Sigmoid colon (tissue), 7 donors: ENCODE results near the gene GPC6. TPM values are rescaled to one million over a fixed set of nuclear protein-coding genes. Genes with fewer than 3 reads are reported as not detected.

Experiments
- DNase-seq: peaks from one replicate; pipeline ENCODE4 v3.0.0-alpha.2; 2019
- H3K27ac ChIP-seq, 4 donors: fragments of 200-600 bp; sonication (generic); one replicate each; pipeline ENCODE4 v1.5.1; 2016 to 2019; ENCODE audit warnings: mild to moderate bottlenecking in 1 of 4
- H3K27me3 ChIP-seq, 3 donors: fragments of 200-600 bp; sonication (generic); one replicate each; pipeline ENCODE4 v1.5.1; 2019; ENCODE audit warnings: mild to moderate bottlenecking in 1 of 3
- H3K36me3 ChIP-seq, 4 donors: fragments of 200-600 bp; sonication (generic); one replicate each; pipeline ENCODE4 v1.5.1; 2016 to 2019
- H3K4me1 ChIP-seq, 4 donors: fragments of 200-600 bp; sonication (generic); one replicate each; pipeline ENCODE4 v1.5.1; 2017 to 2019
- H3K4me3 ChIP-seq, 4 donors: fragments of 200-600 bp; sonication (generic); one replicate each; pipeline ENCODE4 v1.5.1; 2017 to 2019; ENCODE audit warnings: mild to moderate bottlenecking in 2 of 4, moderate library complexity in 1 of 4
- H3K9me3 ChIP-seq, 4 donors: fragments of 200-600 bp in 3 of 4; sonication (generic) in 3 of 4; one replicate each; pipeline versions ENCODE4 v1.5.1 to v1.6.1; 2013 to 2019
- EP300 ChIP-seq, 4 donors: sonication (generic); formaldehyde crosslinking; IDR thresholded peaks; one replicate each; pipeline ENCODE4 v1.6.1; 2017; ENCODE audit warnings: antibody characterized with exemption in 4 of 4
- POLR2A ChIP-seq, 2 donors: fragments of 450-650 bp; IDR thresholded peaks; one replicate each; pipeline ENCODE4 v1.6.1; 2016; ENCODE audit warnings: antibody characterized with exemption in 2 of 2, mild to moderate bottlenecking in 2 of 2, moderate library complexity in 2 of 2
- POLR2AphosphoS5 ChIP-seq, 4 donors: sonication (generic); formaldehyde crosslinking; IDR thresholded peaks; one replicate each; pipeline ENCODE4 v1.6.1; 2017; ENCODE audit warnings: antibody characterized with exemption in 4 of 4
- WGBS, 2 donors: extraction: QIAGEN DNeasy Blood & Tissue Kit; methylation state at CpG; one replicate each; pipeline ENCODE4 v1.1.7; 2013; 5-methylcytosine and 5-hydroxymethylcytosine counted together
- intact Hi-C: fragments of 100-400 bp; cut with DNase I; formaldehyde crosslinking; loops from one replicate; pipeline ENCODE4 v1.15.1; 2023
- polyA plus RNA-seq, 3 donors: library from polyadenylated mRNA; stranded (reverse); fragments of 200-250 nt; gene quantifications; one replicate each; pipeline ENCODE4 v1.2.3, GENCODE V29; 2013
- total RNA-seq, 4 donors: library from RNA; depleted of rRNA; stranded (reverse); fragments of >200 nt; gene quantifications; one replicate each; pipeline ENCODE4 v1.1.0, GENCODE V29; 2016
- TF ChIP-seq, protein P1 (sequence below), 4 experiments: fragments of 450-650 bp in 3 of 4; fragments of 200-600 bp in 1 of 4; IDR thresholded peaks; one replicate each; pipeline ENCODE4 v1.5.1; 2016 to 2019; ENCODE audit warnings: antibody characterized with exemption in 4 of 4, mild to moderate bottlenecking in 3 of 4, moderate library complexity in 2 of 4
- donor health status: healthy with polysubstance abuse.
- donor health status: Bipolar disorder and iron deficiency.
- donor health status: healthy.

GPC6 gene
- total and polyA plus RNA-seq, 7 donors, result 0.23 to 27.5 (median 14.4) TPM

DNA sequence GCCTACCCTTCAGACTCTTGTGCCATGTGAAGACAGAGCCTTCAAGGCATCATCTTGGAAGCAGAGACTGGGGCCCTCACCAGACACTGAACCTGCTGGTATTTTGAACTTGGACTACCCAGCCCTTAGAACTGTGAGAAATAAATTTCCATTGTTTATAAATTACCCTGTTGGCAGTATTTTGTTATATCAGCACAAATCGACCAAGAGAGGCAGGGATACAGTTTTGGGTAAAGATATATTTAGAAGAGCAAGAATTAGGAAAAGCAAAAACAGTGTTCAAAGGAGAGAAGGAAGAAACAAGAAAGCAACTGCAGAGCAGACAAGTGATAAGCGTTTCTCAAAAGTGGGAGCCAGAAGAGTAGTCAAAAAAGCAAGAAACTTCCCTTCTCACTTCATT, 652.1 kb downstream of the GPC6 start:
- DNase-seq, result no peak
- 53 to 77% methylated on average over 2 of the region's 2 CpGs for WGBS, 2 donors
- no peaks in the 10 kb centered on the region for H3K36me3 ChIP-seq

DNA sequence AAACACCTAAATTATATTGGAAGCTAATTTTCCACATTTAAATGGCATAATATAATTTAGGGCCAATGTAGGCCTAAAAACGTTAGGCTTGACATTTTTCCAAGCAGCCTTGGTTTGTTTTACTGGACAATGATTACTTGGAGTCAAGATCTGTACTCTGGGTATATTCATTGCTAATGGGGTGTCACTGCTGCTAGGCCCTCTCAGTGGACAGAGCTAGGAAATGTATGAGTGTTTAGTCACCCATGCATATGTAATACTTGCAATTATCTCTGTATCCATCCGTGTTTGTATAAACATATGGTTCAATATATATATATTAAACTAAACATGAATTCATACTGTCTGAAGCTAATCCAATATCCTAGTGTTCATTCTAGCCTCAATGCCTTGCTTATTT, 654.8 kb downstream of the GPC6 start:
- intact Hi-C loops, result no loop called here
- TF ChIP-seq, protein P1, sequence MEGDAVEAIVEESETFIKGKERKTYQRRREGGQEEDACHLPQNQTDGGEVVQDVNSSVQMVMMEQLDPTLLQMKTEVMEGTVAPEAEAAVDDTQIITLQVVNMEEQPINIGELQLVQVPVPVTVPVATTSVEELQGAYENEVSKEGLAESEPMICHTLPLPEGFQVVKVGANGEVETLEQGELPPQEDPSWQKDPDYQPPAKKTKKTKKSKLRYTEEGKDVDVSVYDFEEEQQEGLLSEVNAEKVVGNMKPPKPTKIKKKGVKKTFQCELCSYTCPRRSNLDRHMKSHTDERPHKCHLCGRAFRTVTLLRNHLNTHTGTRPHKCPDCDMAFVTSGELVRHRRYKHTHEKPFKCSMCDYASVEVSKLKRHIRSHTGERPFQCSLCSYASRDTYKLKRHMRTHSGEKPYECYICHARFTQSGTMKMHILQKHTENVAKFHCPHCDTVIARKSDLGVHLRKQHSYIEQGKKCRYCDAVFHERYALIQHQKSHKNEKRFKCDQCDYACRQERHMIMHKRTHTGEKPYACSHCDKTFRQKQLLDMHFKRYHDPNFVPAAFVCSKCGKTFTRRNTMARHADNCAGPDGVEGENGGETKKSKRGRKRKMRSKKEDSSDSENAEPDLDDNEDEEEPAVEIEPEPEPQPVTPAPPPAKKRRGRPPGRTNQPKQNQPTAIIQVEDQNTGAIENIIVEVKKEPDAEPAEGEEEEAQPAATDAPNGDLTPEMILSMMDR (IDR thresholded peaks at IDR 0.05), result no peak
- TF ChIP-seq POLR2A (IDR thresholded peaks at IDR 0.05) (no peak), EP300 (IDR thresholded peaks at IDR 0.05) (no peak), POLR2AphosphoS5 (IDR thresholded peaks at IDR 0.05) (no peak)

More for the DNA sequence above, 652.1 kb downstream of the GPC6 start:
- Histone ChIP-seq H3K27ac (no peak overlapping the region), H3K4me1 (no peaks in the 10 kb centered on the region), H3K9me3 (peaks cover 0 to 3% (median 0%) of the 10 kb centered on the region in 4 donors), H3K27me3 (no peaks in the 10 kb centered on the region), H3K4me3 (no peak overlapping the region)
- TF ChIP-seq, protein P1 (IDR thresholded peaks at IDR 0.05), result no peak
- TF ChIP-seq EP300 (IDR thresholded peaks at IDR 0.05) (no peak), POLR2AphosphoS5 (IDR thresholded peaks at IDR 0.05) (no peak), POLR2A (IDR thresholded peaks at IDR 0.05) (no peak)
- intact Hi-C loops, result no loop called here

DNA sequence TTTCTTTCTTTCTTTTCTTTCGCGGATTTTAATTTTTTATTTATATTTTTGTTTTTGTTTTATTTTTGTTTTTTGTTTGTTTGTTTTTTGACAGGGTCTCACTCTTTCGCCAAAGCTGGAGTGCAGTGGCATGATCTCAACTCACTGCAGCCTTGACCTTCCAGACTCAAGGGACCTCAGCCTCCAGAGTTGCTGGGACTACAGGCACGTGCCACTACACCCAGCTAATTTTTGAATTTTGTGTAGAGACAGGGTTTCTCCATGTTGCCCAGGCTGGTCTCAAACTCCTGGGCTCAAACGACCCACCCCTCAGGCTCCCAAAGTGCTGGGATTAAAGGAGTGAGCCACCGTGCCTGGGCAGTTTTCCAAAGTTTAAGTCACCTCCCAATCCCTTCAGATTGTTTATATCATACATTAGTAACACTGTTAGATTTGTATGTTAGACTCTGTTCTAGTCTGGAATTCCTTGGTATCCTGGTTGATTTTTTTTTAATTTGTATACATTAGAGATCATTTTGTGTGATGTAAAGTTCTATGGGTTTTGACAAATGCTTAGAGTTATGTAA, 655.6 kb downstream of the GPC6 start:
- DNase-seq, result no peak
- no peaks in the 10 kb centered on the region for H3K36me3 ChIP-seq
- 54 to 70% methylated on average over 6 of the region's 6 CpGs for WGBS, 2 donors
- H3K4me3 ChIP-seq, result no peak overlapping the region
- peaks cover 0 to 3% (median 0%) of the 10 kb centered on the region in 4 donors for H3K9me3 ChIP-seq
- intact Hi-C loops, result no loop called here
- H3K4me1 ChIP-seq, result no peaks in the 10 kb centered on the region
- TF ChIP-seq POLR2A (IDR thresholded peaks at IDR 0.05) (no peak), EP300 (IDR thresholded peaks at IDR 0.05) (no peak), POLR2AphosphoS5 (IDR thresholded peaks at IDR 0.05) (no peak)
- TF ChIP-seq, protein P1 (IDR thresholded peaks at IDR 0.05), result no peak
- no peak overlapping the region for H3K27ac ChIP-seq
- H3K27me3 ChIP-seq, result no peaks in the 10 kb centered on the region

More for the DNA sequence above, 654.8 kb downstream of the GPC6 start:
- no peaks in the 10 kb centered on the region for H3K27me3 ChIP-seq
- no peaks in the 10 kb centered on the region for H3K4me1 ChIP-seq
- WGBS, 2 donors, result 32 to 65% methylated on average over 2 of the region's 2 CpGs
- no peak overlapping the region for H3K4me3 ChIP-seq
- H3K27ac ChIP-seq, result no peak overlapping the region
- H3K9me3 ChIP-seq, result peaks cover 0 to 3% (median 0%) of the 10 kb centered on the region in 4 donors
- no peak for DNase-seq
- H3K36me3 ChIP-seq, result no peaks in the 10 kb centered on the region

DNA sequence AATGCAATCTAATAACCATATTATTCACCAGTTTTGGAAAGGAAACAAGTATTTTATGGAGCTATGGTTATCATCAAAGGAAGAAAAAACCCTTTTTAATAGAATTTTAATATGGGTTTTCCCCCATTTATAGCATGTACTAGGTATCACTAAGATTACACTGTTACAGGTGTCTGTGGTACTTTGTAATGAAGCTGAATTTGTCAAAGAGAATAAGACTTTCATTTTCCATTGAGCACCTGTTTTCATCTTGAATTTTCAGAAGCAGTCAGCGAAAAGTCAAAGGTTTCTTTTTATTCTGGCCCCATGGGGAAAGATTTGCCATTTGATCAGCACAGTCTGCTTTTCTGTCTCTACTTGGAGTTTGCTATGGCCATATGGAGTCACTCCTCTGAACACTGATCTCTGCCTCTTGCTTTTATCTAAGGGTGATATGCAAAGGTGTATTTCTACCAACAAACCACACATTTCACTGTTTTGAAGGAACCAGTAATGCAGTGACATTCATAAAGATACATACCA, 662.9 kb downstream of the GPC6 start:
- intact Hi-C loops, result no loop called here
- no peak for TF ChIP-seq POLR2A (IDR thresholded peaks at IDR 0.05)
- no peak for TF ChIP-seq POLR2AphosphoS5 (IDR thresholded peaks at IDR 0.05)
- TF ChIP-seq EP300 (IDR thresholded peaks at IDR 0.05), result no peak
- TF ChIP-seq, protein P1 (IDR thresholded peaks at IDR 0.05), result no peak
- Histone ChIP-seq H3K4me3 (no peak overlapping the region), H3K4me1 (no peaks in the 10 kb centered on the region), H3K9me3 (no peaks in the 10 kb centered on the region), H3K36me3 (no peaks in the 10 kb centered on the region), H3K27me3 (no peaks in the 10 kb centered on the region), H3K27ac (no peak overlapping the region)
- 69 to 76% methylated on average over 1 of the region's 1 CpG for WGBS, 2 donors
- no peak for DNase-seq
